Stimulated activated CD4-positive, alpha-beta T cell treated with anti-CD3 and anti-CD28 coated beads, TNF-alpha, amount 100 ng/mL, for 1 hour (primary cell): ENCODE measurements around the gene FAM240A.
"Not testable (repeated sequence)": the region's sequence is repeated elsewhere in the genome, so short reads cannot be mapped to it uniquely, and the experiment has no call there.

Experiments
- DNase-seq, 3 donors: peaks; one replicate each; pipeline ENCODE4 v3.0.0-alpha.2; 2020; ENCODE audit warnings: low read depth in 3 of 3, low spot score in 1 of 3

Gene FAM240A

GRCh38 chr3:46586738-46587246 lies 25.5 kb upstream of the FAM240A start:
- DNase-seq = no peak

GRCh38 chr3:46587268-46587667 lies 25.1 kb upstream of the FAM240A start:
- DNase-seq = not testable (repeated sequence)

GRCh38 chr3:46593274-46593862 lies 19.0 kb upstream of the FAM240A start:
- DNase-seq = no peak

GRCh38 chr3:46593979-46594378 lies 18.3 kb upstream of the FAM240A start:
- no peak for DNase-seq

GRCh38 chr3:46594723-46595122 lies 17.6 kb upstream of the FAM240A start:
- no peak for DNase-seq

- DNase-seq = no peak
These were observed 16.5 kb upstream of the FAM240A start for GRCh38 chr3:46595819-46596314.

GRCh38 chr3:46599590-46599989 lies 12.7 kb upstream of the FAM240A start:
- no peak for DNase-seq

GRCh38 chr3:46603446-46604046 lies 8.8 kb upstream of the FAM240A start:
- no peak for DNase-seq

- DNase-seq = no peak
These were observed 8.2 kb upstream of the FAM240A start for GRCh38 chr3:46604127-46604526.

- DNase-seq = no peak
These were observed 4.7 kb upstream of the FAM240A start for GRCh38 chr3:46607603-46608028.

GRCh38 chr3:46609212-46609721 lies 3.1 kb upstream of the FAM240A start:
- no peak for DNase-seq

GRCh38 chr3:46609944-46610722 lies 2.2 kb upstream of the FAM240A start:
- DNase-seq = no peak

GRCh38 chr3:46613313-46614005 lies 1.1 kb downstream of the FAM240A start:
- DNase-seq = no peak

- no peak for DNase-seq
These were observed 2.1 kb downstream of the FAM240A start for GRCh38 chr3:46614431-46614830.

- no peak for DNase-seq
These were observed 2.9 kb downstream of the FAM240A start for GRCh38 chr3:46615050-46615775.

GRCh38 chr3:46615976-46616375 lies 3.7 kb downstream of the FAM240A start:
- DNase-seq = no peak

GRCh38 chr3:46617941-46618340 lies 5.6 kb downstream of the FAM240A start:
- no peak for DNase-seq

- DNase-seq = no peak
These were observed 7.8 kb downstream of the FAM240A start for GRCh38 chr3:46619845-46620778.

GRCh38 chr3:46624533-46624932 lies 12.2 kb downstream of the FAM240A start:
- no peak for DNase-seq
